ENCODE measurements around the gene ITGA11. TPM values are rescaled to one million over a fixed set of nuclear protein-coding genes. Genes with fewer than 3 reads are reported as not detected.
A peak's percentile ranks its signal among the peaks of the same experiment; 100 is the strongest.

ITGA11 gene
- total RNA-seq, 1 donor from 2014 or later, result 31.4 TPM

DNA sequence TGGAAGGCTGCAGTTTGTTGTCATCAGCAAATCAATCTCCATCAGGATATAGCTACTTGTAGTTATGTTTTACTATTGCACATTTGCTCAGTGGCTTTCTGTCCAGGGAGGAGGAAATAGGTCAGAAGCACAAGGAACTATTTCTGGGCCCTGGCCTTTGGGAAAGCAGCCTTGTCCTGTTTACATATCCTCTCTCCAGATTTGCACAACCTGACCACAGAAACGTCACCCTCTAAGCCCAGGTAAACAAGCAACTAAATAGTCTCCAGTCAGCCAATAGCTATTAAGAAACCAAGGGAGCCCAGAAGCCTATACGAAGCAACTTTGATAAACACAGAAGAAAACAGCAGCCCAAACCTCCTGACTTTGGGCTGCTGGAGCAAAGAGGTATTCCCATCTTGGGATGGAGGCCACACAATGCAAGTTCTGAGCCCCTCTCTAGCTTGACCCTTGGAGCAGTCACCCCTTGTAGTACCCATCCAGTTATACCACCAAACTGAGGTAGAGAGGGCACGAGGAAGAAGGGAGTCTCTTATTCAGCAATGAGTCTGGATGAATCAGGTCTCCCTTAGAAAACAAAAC is 156.7 kb downstream of the ITGA11 start:
- no peak for DNase-seq
- H3K4me1 ChIP-seq, result peaks cover 69% of the 10 kb centered on the region
- no peaks in the 10 kb centered on the region for H3K27me3 ChIP-seq (ENCODE audit: low read depth)
- TF ChIP-seq, protein P1, sequence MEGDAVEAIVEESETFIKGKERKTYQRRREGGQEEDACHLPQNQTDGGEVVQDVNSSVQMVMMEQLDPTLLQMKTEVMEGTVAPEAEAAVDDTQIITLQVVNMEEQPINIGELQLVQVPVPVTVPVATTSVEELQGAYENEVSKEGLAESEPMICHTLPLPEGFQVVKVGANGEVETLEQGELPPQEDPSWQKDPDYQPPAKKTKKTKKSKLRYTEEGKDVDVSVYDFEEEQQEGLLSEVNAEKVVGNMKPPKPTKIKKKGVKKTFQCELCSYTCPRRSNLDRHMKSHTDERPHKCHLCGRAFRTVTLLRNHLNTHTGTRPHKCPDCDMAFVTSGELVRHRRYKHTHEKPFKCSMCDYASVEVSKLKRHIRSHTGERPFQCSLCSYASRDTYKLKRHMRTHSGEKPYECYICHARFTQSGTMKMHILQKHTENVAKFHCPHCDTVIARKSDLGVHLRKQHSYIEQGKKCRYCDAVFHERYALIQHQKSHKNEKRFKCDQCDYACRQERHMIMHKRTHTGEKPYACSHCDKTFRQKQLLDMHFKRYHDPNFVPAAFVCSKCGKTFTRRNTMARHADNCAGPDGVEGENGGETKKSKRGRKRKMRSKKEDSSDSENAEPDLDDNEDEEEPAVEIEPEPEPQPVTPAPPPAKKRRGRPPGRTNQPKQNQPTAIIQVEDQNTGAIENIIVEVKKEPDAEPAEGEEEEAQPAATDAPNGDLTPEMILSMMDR (IDR thresholded peaks at IDR 0.05; ENCODE audit: borderline replicate concordance), result no peak
- intact Hi-C loops (cut with micrococcal nuclease), result no loop called here
- peak overlapping the region; percentile 99 for H3K27ac ChIP-seq (replicated peaks)
- no peaks in the 10 kb centered on the region for H3K9me3 ChIP-seq (replicated peaks)
- no peaks in the 10 kb centered on the region for H3K36me3 ChIP-seq
- H3K4me3 ChIP-seq, result no peak overlapping the region

DNA sequence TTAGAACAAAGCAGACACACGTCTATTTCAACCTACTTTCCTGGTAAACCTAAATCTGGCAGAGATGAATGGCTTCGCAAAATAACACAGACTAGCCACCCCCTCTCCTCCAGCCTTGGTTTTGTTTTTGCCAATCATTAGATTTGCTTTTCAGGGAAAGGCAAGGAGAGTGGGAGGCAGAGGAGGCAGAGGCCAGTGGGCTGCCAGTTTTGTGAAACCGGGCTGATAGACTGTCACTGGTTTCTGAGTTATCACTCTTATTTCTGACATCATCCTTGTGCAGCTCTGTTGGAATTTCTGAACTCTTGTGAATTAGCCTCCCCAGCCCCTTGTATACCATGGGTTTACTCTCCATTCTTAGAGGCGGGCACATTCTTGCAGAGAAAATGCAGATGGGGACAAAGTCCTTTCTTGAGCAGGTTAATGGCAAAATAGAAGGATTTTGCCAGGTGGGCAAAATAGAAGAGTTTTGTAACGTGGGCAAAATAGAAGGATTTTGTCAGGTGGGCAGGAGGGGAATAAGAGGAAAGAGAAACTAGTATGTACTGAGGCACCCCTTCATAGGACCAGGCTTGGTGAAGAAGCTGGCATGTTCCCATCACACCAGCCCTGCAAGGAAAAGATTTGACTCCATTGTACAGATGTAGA is 157.6 kb downstream of the ITGA11 start:
- Histone ChIP-seq H3K4me1 (peaks cover 60% of the 10 kb centered on the region), H3K36me3 (no peaks in the 10 kb centered on the region), H3K9me3 (replicated peaks) (no peaks in the 10 kb centered on the region), H3K27me3 (ENCODE audit: low read depth) (no peaks in the 10 kb centered on the region), H3K4me3 (no peak overlapping the region), H3K27ac (replicated peaks) (peak overlapping the region; percentile 39)
- TF ChIP-seq, protein P1 (IDR thresholded peaks at IDR 0.05; ENCODE audit: borderline replicate concordance), result no peak
- DNase-seq, result no peak
- intact Hi-C loops (cut with micrococcal nuclease), result no loop called here

DNA sequence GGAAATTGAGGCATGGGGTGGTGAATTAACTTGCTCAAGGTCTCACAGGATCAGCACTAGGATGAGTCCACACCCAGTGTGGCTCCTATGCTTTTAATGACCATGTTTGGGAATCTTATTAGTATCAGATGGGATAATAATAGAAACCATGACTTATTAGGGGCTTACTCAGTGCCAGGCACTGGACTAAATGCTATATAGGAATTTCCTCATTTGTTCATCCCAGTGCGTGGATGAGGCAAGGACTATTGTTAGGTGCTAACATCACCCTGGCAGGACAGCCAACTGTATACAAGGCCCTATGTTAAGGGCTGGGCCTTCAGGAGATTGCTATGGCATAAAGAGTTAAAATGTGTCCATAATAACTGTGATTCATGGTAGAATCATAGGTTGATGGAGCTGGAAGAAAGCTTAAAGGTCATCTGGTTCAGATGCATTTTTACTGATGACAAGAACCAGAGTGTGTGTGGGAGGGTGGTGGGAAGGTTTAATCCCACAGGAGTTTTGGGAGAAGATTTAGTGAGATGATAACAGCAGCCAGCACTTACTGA is 159.2 kb downstream of the ITGA11 start:
- Histone ChIP-seq H3K27ac (replicated peaks) (peak overlapping the region; percentile 50), H3K36me3 (no peaks in the 10 kb centered on the region), H3K4me1 (peaks cover 44% of the 10 kb centered on the region), H3K4me3 (no peak overlapping the region), H3K27me3 (ENCODE audit: low read depth) (no peaks in the 10 kb centered on the region), H3K9me3 (replicated peaks) (no peaks in the 10 kb centered on the region)
- intact Hi-C loops (cut with micrococcal nuclease), result no loop called here
- TF ChIP-seq, protein P1 (IDR thresholded peaks at IDR 0.05; ENCODE audit: borderline replicate concordance), result no peak
- DNase-seq, result no peak

GRCh38 chr15:68271854-68272471 is 160.0 kb downstream of the ITGA11 start:
- Histone ChIP-seq H3K9me3 (replicated peaks) (no peaks in the 10 kb centered on the region), H3K27me3 (ENCODE audit: low read depth) (no peaks in the 10 kb centered on the region), H3K27ac (replicated peaks) (peak overlapping the region; percentile 50), H3K4me3 (no peak overlapping the region), H3K4me1 (peaks cover 41% of the 10 kb centered on the region), H3K36me3 (no peaks in the 10 kb centered on the region)
- TF ChIP-seq, protein P1 (IDR thresholded peaks at IDR 0.05; ENCODE audit: borderline replicate concordance), result no peak
- DNase-seq, result no peak
- intact Hi-C loops (cut with micrococcal nuclease), result no loop called here

DNA sequence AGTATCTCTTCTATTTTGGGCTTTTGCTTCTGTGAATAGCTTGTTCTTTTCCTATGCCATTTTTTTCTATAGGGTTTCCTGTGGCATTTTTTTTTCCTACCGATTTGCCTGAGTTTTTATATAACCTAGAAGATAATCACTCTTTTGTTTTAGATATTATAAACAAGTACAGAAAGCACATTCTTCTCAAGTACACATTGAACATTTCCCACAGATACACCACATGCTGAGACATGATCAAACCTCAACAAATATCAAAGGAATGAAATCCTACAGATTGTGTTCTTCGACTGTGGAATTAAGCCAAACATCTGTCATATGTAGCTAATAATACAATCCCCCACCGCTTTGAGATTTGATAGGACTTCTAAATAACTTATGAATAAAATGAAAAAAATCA is 163.6 kb downstream of the ITGA11 start:
- TF ChIP-seq, protein P1 (IDR thresholded peaks at IDR 0.05; ENCODE audit: borderline replicate concordance), result no peak
- intact Hi-C loops (cut with micrococcal nuclease), result no loop called here
- H3K36me3 ChIP-seq, result no peaks in the 10 kb centered on the region
- H3K9me3 ChIP-seq (replicated peaks), result no peaks in the 10 kb centered on the region
- H3K4me3 ChIP-seq, result no peak overlapping the region
- no peaks in the 10 kb centered on the region for H3K27me3 ChIP-seq (ENCODE audit: low read depth)
- peaks cover 19% of the 10 kb centered on the region for H3K4me1 ChIP-seq
- DNase-seq, result no peak
- no peak overlapping the region for H3K27ac ChIP-seq (replicated peaks)

Measured in left ventricle myocardium inferior (tissue), 1 donor.